Tibial nerve (tissue), 4 donors: ENCODE data around the gene PAPPA. TPM values are rescaled to one million over a fixed set of nuclear protein-coding genes. Genes with fewer than 3 reads are reported as not detected.

Experiments used
- DNase-seq, 2 donors: peaks; one replicate each; pipeline ENCODE4 v3.0.0-alpha.2; 2019; ENCODE audit warnings: low spot score in 2 of 2
- H3K27ac ChIP-seq, 4 donors: fragments of 200-600 bp; sonication (generic) in 3 of 4; one replicate each; pipeline ENCODE4 v1.5.1; 2017 to 2019; ENCODE audit warnings: mild to moderate bottlenecking in 1 of 4
- H3K27me3 ChIP-seq, 2 donors: fragments of 200-600 bp; sonication (generic) in 1 of 2; one replicate each; pipeline versions ENCODE4 v1.5.1 to v1.6.0; 2017 to 2019
- H3K36me3 ChIP-seq, 3 donors: fragments of 200-600 bp; sonication (generic); one replicate each; pipeline ENCODE4 v1.5.1; 2018 to 2019
- H3K4me1 ChIP-seq, 4 donors: fragments of 200-600 bp; sonication (generic) in 3 of 4; one replicate each; pipeline ENCODE4 v1.5.1; 2017 to 2019
- H3K4me3 ChIP-seq, 4 donors: fragments of 200-600 bp; sonication (generic) in 3 of 4; one replicate each; pipeline ENCODE4 v1.5.1; 2017 to 2019; ENCODE audit warnings: mild to moderate bottlenecking in 1 of 4, moderate library complexity in 1 of 4
- H3K9me3 ChIP-seq, 4 donors: fragments of 200-600 bp; sonication (generic) in 3 of 4; one replicate each; pipeline ENCODE4 v1.5.1; 2017 to 2019
- CTCF ChIP-seq, 5 experiments: fragments of 200-600 bp in 3 of 5; fragments of 450-650 bp in 2 of 5; sonication (generic) in 3 of 5; IDR thresholded peaks; one replicate each; pipeline ENCODE4 v1.5.1; 2016 to 2019; ENCODE audit warnings: antibody characterized with exemption in 5 of 5, mild to moderate bottlenecking in 3 of 5, moderate library complexity in 2 of 5
- EP300 ChIP-seq, 2 donors: sonication (generic); formaldehyde crosslinking; IDR thresholded peaks; one replicate each; pipeline ENCODE4 v1.6.1; 2017; ENCODE audit warnings: antibody characterized with exemption in 2 of 2, mild to moderate bottlenecking in 1 of 2
- POLR2A ChIP-seq, 2 donors: fragments of 450-650 bp; IDR thresholded peaks; one replicate each; pipeline ENCODE4 v1.6.1; 2017; ENCODE audit warnings: antibody characterized with exemption in 2 of 2, mild to moderate bottlenecking in 2 of 2, moderate library complexity in 2 of 2
- WGBS, 2 donors: methylation state at CpG; one replicate each; pipeline ENCODE4 v1.1.5; 2018; 5-methylcytosine and 5-hydroxymethylcytosine counted together
- total RNA-seq, 4 donors: library from RNA; depleted of rRNA; stranded (reverse); fragments of >200 nt; gene quantifications; one replicate each; pipeline ENCODE4 v1.1.0, GENCODE V29; 2016

The PAPPA gene
- total RNA-seq, 4 donors from 2014 or later: 1.0 to 8.1 (median 4.0) TPM

GRCh38 chr9:116334546-116335150 is 181.1 kb downstream of the PAPPA start:
- H3K27ac ChIP-seq: no peak overlapping the region
- no peak for TF ChIP-seq POLR2A (IDR thresholded peaks at IDR 0.05)
- TF ChIP-seq CTCF (IDR thresholded peaks at IDR 0.05): no peak
- no peak for TF ChIP-seq EP300 (IDR thresholded peaks at IDR 0.05)
- H3K4me3 ChIP-seq: no peak overlapping the region
- no peaks in the 10 kb centered on the region for H3K36me3 ChIP-seq
- peaks cover 0 to 5% (median 0%) of the 10 kb centered on the region in 4 donors for H3K4me1 ChIP-seq
- DNase-seq: no peak
- H3K27me3 ChIP-seq: no peaks in the 10 kb centered on the region
- no peaks in the 10 kb centered on the region for H3K9me3 ChIP-seq
- WGBS, 2 donors: 56 to 93% methylated on average over 7 to 19 of the region's 19 CpGs

GRCh38 chr9:116335392-116335791 is 181.8 kb downstream of the PAPPA start:
- Histone ChIP-seq H3K36me3 (no peaks in the 10 kb centered on the region), H3K27ac (no peak overlapping the region), H3K9me3 (no peaks in the 10 kb centered on the region), H3K4me1 (peaks cover 0 to 5% (median 0%) of the 10 kb centered on the region in 4 donors), H3K4me3 (no peak overlapping the region), H3K27me3 (no peaks in the 10 kb centered on the region)
- no peak for DNase-seq
- TF ChIP-seq POLR2A (IDR thresholded peaks at IDR 0.05) (no peak), EP300 (IDR thresholded peaks at IDR 0.05) (no peak), CTCF (IDR thresholded peaks at IDR 0.05) (no peak)
- WGBS, 2 donors: 70 to 83% methylated on average over 4 of the region's 4 CpGs

GRCh38 chr9:116336133-116336862 is 182.7 kb downstream of the PAPPA start:
- H3K4me1 ChIP-seq: peaks cover 0 to 5% (median 0%) of the 10 kb centered on the region in 4 donors
- DNase-seq: no peak
- WGBS, 2 donors: 82 to 84% methylated on average over 7 of the region's 7 CpGs
- H3K27me3 ChIP-seq: no peaks in the 10 kb centered on the region
- no peaks in the 10 kb centered on the region for H3K36me3 ChIP-seq
- no peak overlapping the region for H3K27ac ChIP-seq
- H3K4me3 ChIP-seq: no peak overlapping the region
- TF ChIP-seq POLR2A (IDR thresholded peaks at IDR 0.05) (no peak), CTCF (IDR thresholded peaks at IDR 0.05) (no peak), EP300 (IDR thresholded peaks at IDR 0.05) (no peak)
- H3K9me3 ChIP-seq: no peaks in the 10 kb centered on the region

- Histone ChIP-seq H3K9me3 (no peaks in the 10 kb centered on the region), H3K4me1 (peaks cover 0 to 5% (median 0%) of the 10 kb centered on the region in 4 donors), H3K36me3 (no peaks in the 10 kb centered on the region), H3K27me3 (no peaks in the 10 kb centered on the region), H3K27ac (no peak overlapping the region), H3K4me3 (no peak overlapping the region)
- 22 to 31% methylated on average over 2 of the region's 2 CpGs for whole genome bisulfite sequencing, 2 donors
- TF ChIP-seq CTCF (IDR thresholded peaks at IDR 0.05) (no peak), EP300 (IDR thresholded peaks at IDR 0.05) (no peak), POLR2A (IDR thresholded peaks at IDR 0.05) (no peak)
- no peak for DNase-seq
Observed at GRCh38 chr9:116337015-116337414, 183.4 kb downstream of the PAPPA start.

- no peak for TF ChIP-seq POLR2A (IDR thresholded peaks at IDR 0.05)
- no peak for TF ChIP-seq CTCF (IDR thresholded peaks at IDR 0.05)
- TF ChIP-seq EP300 (IDR thresholded peaks at IDR 0.05): no peak
Observed at GRCh38 chr9:116340270-116340669, 186.7 kb downstream of the PAPPA start.

More at GRCh38 chr9:116340270-116340669, 186.7 kb downstream of the PAPPA start:
- no peak overlapping the region for H3K27ac ChIP-seq
- DNase-seq: no peak
- no peaks in the 10 kb centered on the region for H3K27me3 ChIP-seq
- H3K36me3 ChIP-seq: no peaks in the 10 kb centered on the region
- H3K9me3 ChIP-seq: no peaks in the 10 kb centered on the region
- 41% methylated on average over 1 of the region's 1 CpG for WGBS, 2 donors
- no peak overlapping the region for H3K4me3 ChIP-seq
- H3K4me1 ChIP-seq: peaks cover 0 to 5% (median 0%) of the 10 kb centered on the region in 4 donors
